Aorta (tissue), 5 donors: ENCODE measurements around the gene ZC3H12D. TPM values are rescaled to one million over a fixed set of nuclear protein-coding genes. Genes with fewer than 3 reads are reported as not detected.

Experiments used
- ATAC-seq: fragments of 200-7000 bp; cut with Tn5 transposase; one replicate; pipeline ENCODE4 v1.9.1; 2022; ENCODE audit warnings: moderate library complexity; ENCODE audit not compliant: low FRiP score
- DNase-seq, 2 donors: peaks; one replicate each; pipeline ENCODE4 v3.0.0-alpha.2; 2020
- H3K27ac ChIP-seq, 2 donors: one replicate each; pipeline ENCODE4 v1.5.1; 2013; ENCODE audit warnings: low read length in 2 of 2, mild to moderate bottlenecking in 2 of 2, moderate library complexity in 2 of 2, control low read depth in 1 of 2, inconsistent platforms in 1 of 2, low read depth in 1 of 2
- H3K27me3 ChIP-seq, 2 donors: one replicate each; pipeline ENCODE4 v1.6.1; 2013; ENCODE audit warnings: control low read depth in 1 of 2, low read length in 1 of 2, mild to moderate bottlenecking in 1 of 2, moderate library complexity in 1 of 2; ENCODE audit not compliant: insufficient read depth in 2 of 2, control insufficient read depth in 1 of 2
- H3K36me3 ChIP-seq, 2 donors: one replicate each; pipeline ENCODE4 v1.6.1; 2013; ENCODE audit warnings: control low read depth in 1 of 2, low read length in 1 of 2, mild to moderate bottlenecking in 1 of 2; ENCODE audit not compliant: insufficient read depth in 2 of 2, control insufficient read depth in 1 of 2
- H3K4me1 ChIP-seq, 2 donors: one replicate each; pipeline ENCODE4 v1.6.1; 2013; ENCODE audit warnings: low read length in 2 of 2, control low read depth in 1 of 2, mild to moderate bottlenecking in 1 of 2, moderate library complexity in 1 of 2; ENCODE audit not compliant: insufficient read depth in 2 of 2, control insufficient read depth in 1 of 2
- H3K4me3 ChIP-seq, 2 donors: one replicate each; pipeline ENCODE4 v1.5.1; 2013; ENCODE audit warnings: low read length in 2 of 2, control low read depth in 1 of 2, mild to moderate bottlenecking in 1 of 2
- H3K9me3 ChIP-seq: one replicate; pipeline ENCODE4 v1.6.1; 2013; ENCODE audit warnings: mild to moderate bottlenecking, low read length; ENCODE audit not compliant: control insufficient read depth
- WGBS, 2 donors: extraction: QIAGEN DNeasy Blood & Tissue Kit; methylation state at CpG; one replicate each; pipeline ENCODE4 v1.1.7; 2013; 5-methylcytosine and 5-hydroxymethylcytosine counted together
- intact Hi-C, 2 donors: fragments of 100-400 bp; cut with DNase I; formaldehyde crosslinking; loops; one replicate each; pipeline versions ENCODE4 v1.14.2 to v1.15.0; 2022
- polyA plus RNA-seq, 2 donors: library from polyadenylated mRNA; stranded (reverse); fragments of 200-250 nt; gene quantifications; one replicate each; pipeline ENCODE4 v1.2.3, GENCODE V29; 2013
- total RNA-seq, 2 donors: library from RNA; stranded (reverse); fragmentation: NEBNext Ultra II Directional; extraction: Animal tissue kit (Norgen Biotek cat#: 25700); gene quantifications; one replicate each; pipeline ENCODE4 v1.2.1, GENCODE V29; 2021
- donor health status: healthy with polysubstance abuse.
- donor health status: Bipolar disorder and iron deficiency.
- donor health status: DM: no; HTN: no; CAD: no.
- donor health status: DM: no; HTN: no; CAD: no.
- donor health status: DM: yes; HTN: yes; CAD: no.

ZC3H12D gene
- total and polyA plus RNA-seq, 4 donors = 0.10 to 3.0 (median 1.5) TPM

DNA sequence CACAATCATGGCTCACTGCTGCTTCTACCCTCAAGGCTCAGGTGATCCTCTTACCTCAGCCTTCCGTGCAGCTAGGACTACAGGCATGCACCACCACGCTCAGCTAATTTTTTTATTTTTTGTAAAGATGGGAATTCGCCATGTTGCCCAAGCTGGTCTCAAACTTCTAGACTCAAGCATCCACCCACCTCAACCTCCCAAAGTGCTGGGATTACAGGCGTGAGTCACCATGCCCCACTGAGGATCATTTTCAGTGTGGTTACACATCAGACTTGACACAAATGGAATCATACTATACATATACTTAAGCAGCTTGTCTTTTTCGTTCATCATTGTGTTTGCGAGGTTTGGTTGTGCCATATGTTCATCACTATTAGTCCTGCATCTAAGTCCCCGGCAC, 26.6 kb downstream of the ZC3H12D start:
- Histone ChIP-seq H3K4me1 (no peaks in the 10 kb centered on the region), H3K27me3 (no peaks in the 10 kb centered on the region), H3K9me3 (no peaks in the 10 kb centered on the region), H3K36me3 (no peaks in the 10 kb centered on the region), H3K4me3 (no peak overlapping the region), H3K27ac (no peak overlapping the region)
- 94 to 96% methylated on average over 7 of the region's 7 CpGs for WGBS, 2 donors
- no peak for ATAC-seq
- intact Hi-C loops = no loop called here
- DNase-seq = no peak

DNA sequence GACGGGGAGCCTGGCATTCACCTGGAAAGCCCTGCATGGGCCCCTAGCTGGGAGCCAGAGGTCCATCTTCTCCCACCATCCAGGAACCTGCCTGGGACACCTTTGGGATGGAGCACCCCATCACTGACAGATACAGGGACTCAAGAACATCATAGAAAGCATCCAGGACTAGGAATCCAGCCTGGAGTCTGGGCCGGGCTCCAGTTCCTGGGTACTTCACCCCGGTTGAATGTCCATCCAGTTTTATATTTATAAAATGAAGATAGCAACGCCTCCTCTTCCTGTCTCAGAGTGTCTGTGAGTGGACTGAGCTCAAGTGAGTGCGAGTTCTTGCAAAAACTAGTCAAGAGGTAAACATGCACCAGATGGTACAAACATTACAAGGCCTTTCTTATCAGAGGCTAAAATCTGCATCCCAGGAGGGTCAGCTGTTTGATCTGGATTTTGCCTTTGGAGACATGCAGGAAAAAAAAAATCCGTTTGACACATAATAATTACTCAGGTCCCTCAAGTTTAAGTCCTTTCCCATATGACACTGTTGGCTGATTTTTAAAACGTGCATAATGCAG, 27.4 kb downstream of the ZC3H12D start:
- 86 to 87% methylated on average over 7 of the region's 7 CpGs for WGBS, 2 donors
- intact Hi-C loops = no loop called here
- Histone ChIP-seq H3K9me3 (no peaks in the 10 kb centered on the region), H3K4me3 (no peak overlapping the region), H3K36me3 (no peaks in the 10 kb centered on the region), H3K27me3 (no peaks in the 10 kb centered on the region), H3K4me1 (no peaks in the 10 kb centered on the region), H3K27ac (no peak overlapping the region)
- ATAC-seq (no peak), DNase-seq (peak in 1 of 2 donors; percentile 46)

DNA sequence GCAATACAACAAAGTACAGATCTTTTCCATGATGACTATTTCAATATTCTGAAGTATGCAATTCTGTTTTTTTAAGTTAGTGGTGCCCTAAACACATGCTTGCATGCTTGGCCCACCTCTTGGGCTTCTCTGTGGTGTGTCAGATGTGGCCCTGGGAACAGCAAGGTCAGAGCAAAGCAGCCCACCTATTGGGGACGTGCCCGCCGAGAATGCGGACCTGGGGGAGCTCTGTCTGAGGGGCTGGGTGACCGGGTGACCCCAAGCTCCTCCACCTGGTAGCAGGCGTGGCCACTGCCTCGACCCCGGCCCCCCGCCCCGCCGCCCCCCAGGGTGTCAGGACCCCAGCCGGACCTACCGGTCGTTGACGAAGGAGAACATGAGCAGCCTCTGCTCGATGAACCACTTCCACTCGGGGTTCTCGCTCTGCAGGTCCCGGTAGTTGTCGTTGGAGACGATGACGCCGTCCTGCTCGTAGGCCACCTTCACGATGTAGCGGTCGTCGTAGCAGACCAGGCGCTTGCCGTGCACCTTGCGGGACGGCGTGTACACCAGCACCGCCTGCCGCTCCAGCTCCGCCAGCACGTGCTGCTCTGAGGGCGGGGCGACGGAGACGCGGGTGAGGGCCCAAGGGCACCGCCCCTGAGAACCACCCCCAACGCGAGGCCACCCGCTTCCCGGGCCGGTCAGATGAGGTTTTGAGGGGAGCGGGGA, 28.3 kb downstream of the ZC3H12D start:
- Histone ChIP-seq H3K36me3 (no peaks in the 10 kb centered on the region), H3K27ac (no peak overlapping the region), H3K4me1 (no peaks in the 10 kb centered on the region), H3K9me3 (no peaks in the 10 kb centered on the region), H3K4me3 (no peak overlapping the region), H3K27me3 (no peaks in the 10 kb centered on the region)
- intact Hi-C loops = no loop called here
- ATAC-seq (no peak), DNase-seq (peak; percentile 44 to 73)
- WGBS, 2 donors = 89 to 92% methylated on average over 49 of the region's 49 CpGs

DNA sequence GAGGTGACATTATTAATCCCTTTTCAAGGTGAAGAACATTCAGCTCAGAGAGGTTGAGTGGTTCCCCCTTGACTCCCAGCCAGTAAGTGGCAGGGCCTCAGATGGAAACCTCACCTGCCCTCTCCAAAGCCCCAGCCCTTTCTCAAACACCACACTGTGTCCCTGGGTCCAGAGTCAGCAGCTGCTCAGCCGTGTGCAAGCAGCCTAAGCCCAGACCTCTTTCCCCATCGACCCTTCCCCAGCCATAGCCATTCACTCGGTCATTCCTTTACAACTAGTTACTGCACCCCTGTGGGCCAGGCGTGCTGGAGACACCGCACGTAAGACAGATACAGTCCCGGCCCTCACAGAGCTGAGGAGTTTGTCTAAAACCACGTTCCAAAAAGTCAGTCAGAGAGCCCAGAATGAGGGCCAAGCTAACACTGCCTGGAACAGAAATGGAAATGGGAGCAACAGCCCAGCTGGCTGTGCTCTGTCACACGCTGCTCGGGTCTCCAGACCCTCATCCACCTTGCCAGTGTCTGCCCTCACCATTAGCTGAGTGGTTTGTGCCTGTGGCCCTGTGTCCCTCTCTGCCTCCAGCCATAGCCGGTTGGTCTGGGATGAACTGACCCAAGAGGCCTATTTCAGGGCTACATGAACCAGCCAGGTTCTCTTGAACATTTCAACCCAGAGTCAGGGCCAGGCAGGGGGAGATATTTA, 29.6 kb downstream of the ZC3H12D start:
- H3K27ac ChIP-seq = peak overlapping the region in 1 of 2 donors; percentile 4
- ATAC-seq = peak; percentile 36

DNA sequence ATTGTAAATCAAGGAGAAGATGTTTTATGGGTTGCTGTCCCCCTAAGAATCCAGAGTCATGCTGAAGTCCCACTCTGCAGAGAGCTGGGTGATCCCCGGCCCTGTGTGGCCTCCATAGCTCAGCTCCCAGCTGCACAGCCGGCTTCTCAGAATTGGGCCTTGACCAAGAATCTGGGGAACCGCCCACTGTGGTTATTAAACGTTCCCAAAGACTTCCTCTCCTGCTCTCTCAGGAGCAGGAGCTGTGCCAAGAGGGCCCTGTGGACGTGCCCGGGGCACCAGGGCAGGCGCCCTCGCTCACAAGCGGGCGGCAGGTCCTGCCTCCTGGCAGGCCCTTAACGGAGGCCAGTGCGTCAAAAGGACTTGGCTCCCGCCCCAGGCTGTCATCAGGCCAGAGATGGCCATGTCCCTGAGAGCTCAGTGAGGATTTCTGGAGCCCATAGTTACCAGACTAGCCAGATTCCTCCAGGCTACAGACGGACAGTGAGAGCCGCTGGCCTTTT, 30.4 kb downstream of the ZC3H12D start:
- H3K27ac ChIP-seq = no peak overlapping the region
- WGBS, 2 donors = 1 to 3% methylated on average over 15 of the region's 15 CpGs
- no peaks in the 10 kb centered on the region for H3K27me3 ChIP-seq
- ATAC-seq = peak; percentile 93
- intact Hi-C loops = no loop called here
- no peaks in the 10 kb centered on the region for H3K36me3 ChIP-seq
- peak; percentile 97 to 98 for DNase-seq
- H3K4me3 ChIP-seq = no peak overlapping the region
- no peaks in the 10 kb centered on the region for H3K9me3 ChIP-seq
- no peaks in the 10 kb centered on the region for H3K4me1 ChIP-seq

More for the DNA sequence above, 29.6 kb downstream of the ZC3H12D start:
- intact Hi-C loops = no loop called here
- Histone ChIP-seq H3K4me1 (no peaks in the 10 kb centered on the region), H3K4me3 (no peak overlapping the region), H3K9me3 (no peaks in the 10 kb centered on the region), H3K36me3 (no peaks in the 10 kb centered on the region), H3K27me3 (no peaks in the 10 kb centered on the region)
- DNase-seq = peak in 1 of 2 donors; percentile 47
- WGBS, 2 donors = 42% methylated on average over 11 of the region's 11 CpGs

DNA sequence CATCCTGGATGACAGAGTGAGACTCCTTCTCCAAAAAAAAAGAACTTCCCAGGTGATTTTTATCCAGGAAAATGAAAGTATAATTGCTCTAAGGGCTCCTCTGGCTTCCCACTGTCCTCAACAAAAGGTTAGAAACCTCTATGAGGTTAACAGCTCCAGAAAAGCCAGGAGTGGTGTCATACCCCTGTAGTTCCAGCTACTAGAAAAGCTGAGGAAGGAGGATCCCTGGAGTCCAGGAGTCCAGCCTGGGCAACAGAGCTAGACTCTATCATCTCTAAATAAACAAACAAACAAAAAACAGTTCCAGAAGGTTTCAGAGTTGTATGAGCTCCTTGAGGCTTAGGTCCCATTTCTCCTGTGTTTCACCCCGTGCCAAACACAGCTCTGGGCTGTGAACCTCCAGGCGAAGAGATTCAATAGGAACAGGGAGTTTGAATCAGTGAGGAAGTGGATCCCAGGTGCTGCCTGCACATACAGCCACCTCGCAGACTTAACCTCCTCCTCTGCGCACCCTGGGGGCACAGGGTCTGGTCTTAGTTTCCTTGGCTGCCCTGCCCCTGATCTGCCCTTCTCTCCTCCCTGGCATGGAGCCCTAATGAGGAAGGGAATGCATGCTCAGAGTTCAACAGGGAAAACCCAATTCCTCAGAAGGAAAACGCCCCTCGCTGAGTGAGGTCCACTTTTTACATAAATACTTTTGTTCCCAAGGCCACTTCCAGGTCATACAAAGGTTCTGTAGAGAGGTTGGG, 31.0 kb downstream of the ZC3H12D start:
- Histone ChIP-seq H3K4me3 (no peak overlapping the region), H3K9me3 (no peaks in the 10 kb centered on the region), H3K36me3 (no peaks in the 10 kb centered on the region), H3K4me1 (no peaks in the 10 kb centered on the region), H3K27me3 (no peaks in the 10 kb centered on the region), H3K27ac (peak overlapping the region in 1 of 2 donors; percentile 28)
- intact Hi-C loops = no loop called here
- DNase-seq (peak in 1 of 2 donors; percentile 51), ATAC-seq (no peak)
- 62 to 68% methylated on average over 6 of the region's 6 CpGs for WGBS, 2 donors

DNA sequence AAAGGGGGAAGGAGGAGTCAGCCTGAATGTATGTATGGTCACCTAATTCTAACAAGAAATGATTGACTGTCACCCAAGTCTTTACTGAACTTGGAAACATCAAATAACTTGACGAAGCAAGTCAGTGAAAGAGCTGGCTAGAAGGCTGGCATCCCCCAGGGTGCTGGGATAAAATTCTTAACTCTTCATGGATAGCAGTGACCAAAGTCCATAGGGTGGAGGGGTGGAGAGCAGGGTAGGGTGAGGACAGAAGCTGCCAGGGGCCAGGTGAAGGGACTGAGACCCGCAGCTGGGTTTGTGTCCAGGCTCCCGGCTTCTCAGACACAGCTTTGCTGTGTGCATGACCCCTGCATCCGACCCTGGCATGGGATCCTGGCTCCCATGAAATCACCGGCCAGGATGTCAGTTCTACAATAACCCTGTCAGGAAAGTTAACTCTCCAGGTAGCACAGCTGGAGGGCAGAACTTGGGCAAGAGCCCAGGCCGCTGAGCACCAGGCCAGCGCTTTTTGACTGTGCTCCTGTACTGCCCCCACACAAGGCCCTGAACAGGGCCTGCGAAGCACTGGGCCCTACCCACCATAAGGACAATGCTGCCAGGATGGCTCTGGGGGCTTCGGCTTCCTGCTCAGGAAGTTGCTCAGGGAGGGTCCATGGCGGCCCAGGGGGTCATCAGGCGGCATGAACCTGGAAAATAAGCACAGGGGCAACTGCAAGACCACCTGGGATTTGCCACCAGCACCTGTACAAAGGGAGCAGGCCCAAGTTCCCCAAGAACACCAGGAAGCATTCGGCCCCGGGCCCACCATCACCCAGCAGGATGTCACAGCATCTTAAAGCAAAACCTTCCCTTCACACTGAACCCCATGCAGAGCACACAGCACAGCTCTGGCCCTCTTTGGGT, 32.5 kb downstream of the ZC3H12D start:
- ATAC-seq = no peak
- DNase-seq = peak in 1 of 2 donors; percentile 65
- Histone ChIP-seq H3K9me3 (no peaks in the 10 kb centered on the region), H3K36me3 (no peaks in the 10 kb centered on the region), H3K27ac (no peak overlapping the region), H3K4me3 (no peak overlapping the region), H3K27me3 (no peaks in the 10 kb centered on the region), H3K4me1 (no peaks in the 10 kb centered on the region)
- 95% methylated on average over 13 of the region's 13 CpGs for WGBS, 2 donors
- intact Hi-C loops = no loop called here
